Astrocyte of the spinal cord (primary cell): ENCODE measurements around the gene PRODH2.

Experiments
- DNase-seq: peaks from one replicate; pipeline ENCODE4 v3.0.0; 2011; ENCODE audit warnings: low read depth, low spot score
- H3K4me3 ChIP-seq: 2 replicates; pipeline ENCODE4 v1.5.1; 2011; ENCODE audit warnings: low read depth, mild to moderate bottlenecking, low read length, moderate library complexity
- CTCF ChIP-seq: IDR thresholded peaks from 2 replicates; pipeline ENCODE4 v1.5.1; 2012; ENCODE audit warnings: low read depth, mild to moderate bottlenecking, low read length, inconsistent platforms
- in situ Hi-C: cut with HindIII; loops from 2 replicates; pipeline ENCODE4 v1.10.0; 2017; ENCODE audit warnings: low sequenced_read_pairs

The PRODH2 gene

GRCh38 chr19:35848486-35848885 lies 35.8 kb upstream of the PRODH2 start:
- no peak for DNase-seq
- TF ChIP-seq CTCF, result no peak
- in situ Hi-C loops, result no loop called here
- H3K4me3 ChIP-seq, result no peak overlapping the region

- in situ Hi-C loops, result no loop called here
- no peak for DNase-seq
- H3K4me3 ChIP-seq, result no peak overlapping the region
- TF ChIP-seq CTCF, result no peak
Measured at GRCh38 chr19:35847911-35848310, 35.3 kb upstream of the PRODH2 start.

GRCh38 chr19:35846038-35846668 lies 33.5 kb upstream of the PRODH2 start:
- no peak for TF ChIP-seq CTCF
- DNase-seq, result no peak

GRCh38 chr19:35845215-35846037 lies 32.8 kb upstream of the PRODH2 start:
- no peak for DNase-seq
- in situ Hi-C loops, result no loop called here
- no peak for TF ChIP-seq CTCF
- no peak overlapping the region for H3K4me3 ChIP-seq

More at GRCh38 chr19:35846038-35846668, 33.5 kb upstream of the PRODH2 start:
- no peak overlapping the region for H3K4me3 ChIP-seq
- in situ Hi-C loops, result no loop called here

- in situ Hi-C loops, result no loop called here
- no peak for DNase-seq
- no peak for TF ChIP-seq CTCF
- H3K4me3 ChIP-seq, result no peak overlapping the region
Measured at GRCh38 chr19:35844482-35845214, 32.0 kb upstream of the PRODH2 start.

- no peak for TF ChIP-seq CTCF
Measured at GRCh38 chr19:35843676-35844481, 31.2 kb upstream of the PRODH2 start.

More at GRCh38 chr19:35843676-35844481, 31.2 kb upstream of the PRODH2 start:
- in situ Hi-C loops, result no loop called here
- no peak overlapping the region for H3K4me3 ChIP-seq
- DNase-seq, result no peak
